DND-41 (cell line): ENCODE data around the gene KCNIP1.

Source experiments
- ATAC-seq: fragments of 200-7000 bp; cut with Tn5 transposase; 3 replicates; pipeline ENCODE4 v1.9.1; 2021; ENCODE audit warnings: low read depth; ENCODE audit not compliant: insufficient read depth
- DNase-seq: peaks from one replicate; pipeline ENCODE4 v3.0.0-alpha.2; 2020
- H2AFZ ChIP-seq: 2 replicates; pipeline ENCODE4 v1.6.0; 2012; ENCODE audit warnings: low read depth, low read length
- H3K27ac ChIP-seq: 2 replicates; pipeline ENCODE4 v1.5.1; 2012; ENCODE audit warnings: low read length, inconsistent platforms
- H3K27me3 ChIP-seq: fragments of 200-600 bp; sonication (generic); 2 replicates; pipeline ENCODE4 v1.6.0; 2012; ENCODE audit warnings: low read length, mild to moderate bottlenecking, inconsistent platforms; ENCODE audit not compliant: insufficient read depth, poor library complexity
- H3K36me3 ChIP-seq: 2 replicates; pipeline ENCODE4 v1.5.1; 2012; ENCODE audit warnings: low read length, inconsistent platforms; ENCODE audit not compliant: insufficient read depth
- H3K4me1 ChIP-seq: 2 replicates; pipeline ENCODE4 v1.5.1; 2012; ENCODE audit warnings: mild to moderate bottlenecking, low read length; ENCODE audit not compliant: insufficient read depth
- H3K4me2 ChIP-seq: 2 replicates; pipeline ENCODE4 v1.6.0; 2012; ENCODE audit warnings: mild to moderate bottlenecking, moderate library complexity, low read length, inconsistent platforms; ENCODE audit not compliant: insufficient read depth
- H3K4me3 ChIP-seq, 2 experiments: fragments of 200-600 bp in 1 of 2; shearing (Covaris generic) in 1 of 2; 2 replicates each; pipeline ENCODE4 v1.5.1; 2012 to 2016; ENCODE audit warnings: inconsistent platforms in 2 of 2, low read length in 2 of 2, mild to moderate bottlenecking in 2 of 2, low read depth in 1 of 2, moderate library complexity in 1 of 2
- H3K79me2 ChIP-seq: 2 replicates; pipeline ENCODE4 v1.6.0; 2012; ENCODE audit warnings: low read length, inconsistent platforms; ENCODE audit not compliant: insufficient read depth
- H3K9ac ChIP-seq: 2 replicates; pipeline ENCODE4 v1.6.0; 2012; ENCODE audit warnings: low read depth, mild to moderate bottlenecking, inconsistent platforms, low read length, moderate library complexity
- H3K9me3 ChIP-seq: 2 replicates; pipeline ENCODE4 v1.5.1; 2012; ENCODE audit warnings: low read length, moderate library complexity, mild to moderate bottlenecking, inconsistent platforms; ENCODE audit not compliant: insufficient read depth, severe bottlenecking
- H4K20me1 ChIP-seq: 2 replicates; pipeline ENCODE4 v1.6.0; 2012; ENCODE audit warnings: low read length; ENCODE audit not compliant: insufficient read depth
- EZH2 ChIP-seq: IDR thresholded peaks from 3 replicates; pipeline ENCODE4 v1.6.1; 2012; ENCODE audit warnings: borderline replicate concordance, low read depth, mild to moderate bottlenecking, moderate library complexity, low read length, inconsistent platforms; ENCODE audit not compliant: severe bottlenecking
- TF ChIP-seq, protein P1 (sequence below): IDR thresholded peaks from 2 replicates; pipeline ENCODE4 v1.5.1; 2012; ENCODE audit warnings: borderline replicate concordance, low read length, moderate library complexity, mild to moderate bottlenecking; ENCODE audit not compliant: poor library complexity, severe bottlenecking; ENCODE audit errors: extremely low read depth

Gene KCNIP1

DNA sequence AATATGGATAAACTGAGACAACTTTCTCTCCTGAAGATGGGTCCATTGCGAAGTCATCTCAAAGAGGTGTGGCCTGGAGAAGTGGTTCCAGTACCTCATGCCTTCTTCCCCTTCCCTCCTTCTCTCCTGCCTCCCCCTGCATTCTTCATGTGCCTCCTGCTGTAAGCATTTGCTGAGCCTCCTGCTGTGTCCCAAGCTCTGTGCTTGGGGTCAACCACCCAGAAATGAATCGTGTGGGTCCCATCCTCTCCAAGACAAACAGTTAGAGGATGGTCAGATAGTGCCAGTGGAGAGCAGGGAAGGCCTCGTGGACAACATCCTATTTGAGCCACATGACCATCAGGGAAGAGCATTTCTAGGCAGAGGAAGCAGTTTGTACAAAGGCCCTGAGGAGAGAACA is 53.5 kb downstream of the KCNIP1 start:
- no peaks in the 10 kb centered on the region for H4K20me1 ChIP-seq
- no peaks in the 10 kb centered on the region for H3K9me3 ChIP-seq
- H3K4me2 ChIP-seq = no peak overlapping the region
- no peak for DNase-seq
- TF ChIP-seq, protein P1, sequence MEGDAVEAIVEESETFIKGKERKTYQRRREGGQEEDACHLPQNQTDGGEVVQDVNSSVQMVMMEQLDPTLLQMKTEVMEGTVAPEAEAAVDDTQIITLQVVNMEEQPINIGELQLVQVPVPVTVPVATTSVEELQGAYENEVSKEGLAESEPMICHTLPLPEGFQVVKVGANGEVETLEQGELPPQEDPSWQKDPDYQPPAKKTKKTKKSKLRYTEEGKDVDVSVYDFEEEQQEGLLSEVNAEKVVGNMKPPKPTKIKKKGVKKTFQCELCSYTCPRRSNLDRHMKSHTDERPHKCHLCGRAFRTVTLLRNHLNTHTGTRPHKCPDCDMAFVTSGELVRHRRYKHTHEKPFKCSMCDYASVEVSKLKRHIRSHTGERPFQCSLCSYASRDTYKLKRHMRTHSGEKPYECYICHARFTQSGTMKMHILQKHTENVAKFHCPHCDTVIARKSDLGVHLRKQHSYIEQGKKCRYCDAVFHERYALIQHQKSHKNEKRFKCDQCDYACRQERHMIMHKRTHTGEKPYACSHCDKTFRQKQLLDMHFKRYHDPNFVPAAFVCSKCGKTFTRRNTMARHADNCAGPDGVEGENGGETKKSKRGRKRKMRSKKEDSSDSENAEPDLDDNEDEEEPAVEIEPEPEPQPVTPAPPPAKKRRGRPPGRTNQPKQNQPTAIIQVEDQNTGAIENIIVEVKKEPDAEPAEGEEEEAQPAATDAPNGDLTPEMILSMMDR = no peak
- TF ChIP-seq EZH2 = no peak
- no peak overlapping the region for H3K4me3 ChIP-seq
- H3K36me3 ChIP-seq = no peaks in the 10 kb centered on the region
- ATAC-seq = no peak
- H3K79me2 ChIP-seq = no peaks in the 10 kb centered on the region
- no peak overlapping the region for H3K9ac ChIP-seq
- no peak overlapping the region for H2AFZ ChIP-seq
- H3K27ac ChIP-seq = no peak overlapping the region
- peaks cover 28% of the 10 kb centered on the region for H3K27me3 ChIP-seq
- no peaks in the 10 kb centered on the region for H3K4me1 ChIP-seq

DNA sequence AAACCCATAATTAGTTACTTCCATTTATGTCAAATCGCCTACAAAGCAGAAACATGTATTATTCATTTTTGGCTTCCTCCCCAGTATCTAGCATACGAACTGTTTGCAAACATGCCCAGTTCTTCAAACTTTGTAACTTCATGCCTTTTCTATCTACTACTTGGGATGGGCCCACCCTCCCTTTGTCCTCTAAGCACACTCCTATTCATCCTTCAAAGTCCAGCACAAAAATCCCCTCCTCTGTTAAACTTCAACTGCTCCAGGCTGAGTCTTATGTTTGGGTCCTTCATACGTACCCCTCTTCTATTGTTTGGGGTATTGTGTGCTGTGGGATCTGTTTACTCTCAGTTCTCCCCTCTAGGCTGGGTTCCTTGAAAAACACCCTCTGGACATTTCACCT is 55.5 kb downstream of the KCNIP1 start:
- Histone ChIP-seq H3K4me2 (no peak overlapping the region), H3K27ac (no peak overlapping the region), H2AFZ (no peak overlapping the region), H3K79me2 (no peaks in the 10 kb centered on the region), H3K4me3 (no peak overlapping the region), H3K36me3 (no peaks in the 10 kb centered on the region), H3K4me1 (no peaks in the 10 kb centered on the region), H4K20me1 (no peaks in the 10 kb centered on the region), H3K27me3 (peaks cover 38% of the 10 kb centered on the region), H3K9ac (no peak overlapping the region), H3K9me3 (no peaks in the 10 kb centered on the region)
- DNase-seq = no peak
- TF ChIP-seq EZH2 = no peak
- TF ChIP-seq, protein P1 = no peak
- ATAC-seq = no peak

DNA sequence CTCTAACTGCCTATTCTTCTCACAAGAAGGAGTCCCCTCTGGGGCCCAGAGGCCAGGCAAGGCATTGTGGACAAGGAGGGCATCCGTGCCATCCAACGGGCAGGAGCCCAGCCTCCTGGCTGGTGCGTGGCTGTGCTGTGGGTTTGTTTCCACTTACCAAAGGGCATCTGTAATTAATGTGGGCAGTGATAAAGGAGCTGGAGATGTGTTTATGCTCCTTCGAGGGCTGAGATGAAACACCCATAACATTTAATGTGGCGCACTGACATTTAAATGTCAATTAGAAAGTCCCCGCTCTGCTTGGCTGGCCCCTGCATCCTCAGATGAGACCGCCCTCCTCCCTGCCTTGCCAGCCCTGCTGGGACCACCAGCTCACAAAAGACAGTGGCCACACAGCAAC is 57.1 kb downstream of the KCNIP1 start:
- TF ChIP-seq EZH2 = no peak
- TF ChIP-seq, protein P1 = no peak
- no peaks in the 10 kb centered on the region for H3K9me3 ChIP-seq
- no peaks in the 10 kb centered on the region for H3K79me2 ChIP-seq
- H2AFZ ChIP-seq = no peak overlapping the region
- H3K4me3 ChIP-seq = no peak overlapping the region
- H3K9ac ChIP-seq = no peak overlapping the region
- H3K4me2 ChIP-seq = no peak overlapping the region
- no peaks in the 10 kb centered on the region for H3K4me1 ChIP-seq
- ATAC-seq (no peak), DNase-seq (no peak)
- H3K27ac ChIP-seq = no peak overlapping the region
- no peaks in the 10 kb centered on the region for H3K36me3 ChIP-seq
- no peaks in the 10 kb centered on the region for H4K20me1 ChIP-seq
- peaks cover 39% of the 10 kb centered on the region for H3K27me3 ChIP-seq

DNA sequence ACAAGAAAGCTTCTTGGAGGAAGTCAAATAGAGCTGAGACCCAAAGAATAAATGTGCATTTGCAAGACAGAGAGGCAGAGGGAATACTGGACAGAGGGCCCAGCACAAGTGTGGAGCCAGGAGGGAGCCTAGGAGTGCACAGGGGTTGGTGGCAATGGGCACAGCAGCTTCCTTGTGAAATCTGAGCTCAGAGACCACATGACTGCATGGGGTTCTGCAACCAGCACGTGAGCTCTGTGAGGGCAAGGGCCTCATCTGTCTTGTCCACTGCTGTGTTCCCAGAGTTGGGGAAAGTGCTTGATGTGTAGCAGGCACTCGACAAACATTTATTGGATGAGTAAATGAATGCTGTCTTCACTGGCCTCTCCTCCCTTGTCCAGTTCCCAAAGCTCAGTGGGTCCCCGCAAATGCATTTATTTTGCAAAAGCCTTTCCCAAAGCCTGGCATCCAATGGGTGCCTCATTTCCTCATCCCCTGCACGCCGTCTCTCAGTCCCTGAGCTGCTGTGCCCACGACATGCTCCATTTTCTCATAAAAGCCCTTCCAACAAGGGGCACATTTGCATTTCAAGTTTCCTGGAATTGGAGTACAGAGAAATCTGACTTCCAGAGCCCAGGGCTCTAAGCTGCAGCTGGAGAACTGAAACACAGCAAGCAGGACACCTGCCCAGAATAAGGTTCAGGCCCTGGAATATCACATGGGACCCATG is 58.5 kb downstream of the KCNIP1 start:
- no peak overlapping the region for H3K4me3 ChIP-seq
- no peaks in the 10 kb centered on the region for H3K36me3 ChIP-seq
- no peak overlapping the region for H3K9ac ChIP-seq
- H3K27ac ChIP-seq = no peak overlapping the region
- no peaks in the 10 kb centered on the region for H3K9me3 ChIP-seq
- H3K4me1 ChIP-seq = no peaks in the 10 kb centered on the region
- H3K79me2 ChIP-seq = no peaks in the 10 kb centered on the region
- no peak overlapping the region for H2AFZ ChIP-seq
- TF ChIP-seq, protein P1 = no peak
- H4K20me1 ChIP-seq = no peaks in the 10 kb centered on the region
- DNase-seq (no peak), ATAC-seq (no peak)
- H3K4me2 ChIP-seq = no peak overlapping the region
- H3K27me3 ChIP-seq = peaks cover 37% of the 10 kb centered on the region
